Fibroblast of upper back skin (primary cell): Measurements from ENCODE around the gene XPO6.
"Not testable (repeated sequence)": the region's sequence is repeated elsewhere in the genome, so short reads cannot be mapped to it uniquely, and the experiment has no call there.

Experiments
- DNase-seq: peaks from one replicate; pipeline ENCODE4 v3.0.0-alpha.2; 2013

The XPO6 gene, protein sequence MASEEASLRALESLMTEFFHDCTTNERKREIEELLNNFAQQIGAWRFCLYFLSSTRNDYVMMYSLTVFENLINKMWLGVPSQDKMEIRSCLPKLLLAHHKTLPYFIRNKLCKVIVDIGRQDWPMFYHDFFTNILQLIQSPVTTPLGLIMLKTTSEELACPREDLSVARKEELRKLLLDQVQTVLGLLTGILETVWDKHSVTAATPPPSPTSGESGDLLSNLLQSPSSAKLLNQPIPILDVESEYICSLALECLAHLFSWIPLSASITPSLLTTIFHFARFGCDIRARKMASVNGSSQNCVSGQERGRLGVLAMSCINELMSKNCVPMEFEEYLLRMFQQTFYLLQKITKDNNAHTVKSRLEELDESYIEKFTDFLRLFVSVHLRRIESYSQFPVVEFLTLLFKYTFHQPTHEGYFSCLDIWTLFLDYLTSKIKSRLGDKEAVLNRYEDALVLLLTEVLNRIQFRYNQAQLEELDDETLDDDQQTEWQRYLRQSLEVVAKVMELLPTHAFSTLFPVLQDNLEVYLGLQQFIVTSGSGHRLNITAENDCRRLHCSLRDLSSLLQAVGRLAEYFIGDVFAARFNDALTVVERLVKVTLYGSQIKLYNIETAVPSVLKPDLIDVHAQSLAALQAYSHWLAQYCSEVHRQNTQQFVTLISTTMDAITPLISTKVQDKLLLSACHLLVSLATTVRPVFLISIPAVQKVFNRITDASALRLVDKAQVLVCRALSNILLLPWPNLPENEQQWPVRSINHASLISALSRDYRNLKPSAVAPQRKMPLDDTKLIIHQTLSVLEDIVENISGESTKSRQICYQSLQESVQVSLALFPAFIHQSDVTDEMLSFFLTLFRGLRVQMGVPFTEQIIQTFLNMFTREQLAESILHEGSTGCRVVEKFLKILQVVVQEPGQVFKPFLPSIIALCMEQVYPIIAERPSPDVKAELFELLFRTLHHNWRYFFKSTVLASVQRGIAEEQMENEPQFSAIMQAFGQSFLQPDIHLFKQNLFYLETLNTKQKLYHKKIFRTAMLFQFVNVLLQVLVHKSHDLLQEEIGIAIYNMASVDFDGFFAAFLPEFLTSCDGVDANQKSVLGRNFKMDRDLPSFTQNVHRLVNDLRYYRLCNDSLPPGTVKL

DNA sequence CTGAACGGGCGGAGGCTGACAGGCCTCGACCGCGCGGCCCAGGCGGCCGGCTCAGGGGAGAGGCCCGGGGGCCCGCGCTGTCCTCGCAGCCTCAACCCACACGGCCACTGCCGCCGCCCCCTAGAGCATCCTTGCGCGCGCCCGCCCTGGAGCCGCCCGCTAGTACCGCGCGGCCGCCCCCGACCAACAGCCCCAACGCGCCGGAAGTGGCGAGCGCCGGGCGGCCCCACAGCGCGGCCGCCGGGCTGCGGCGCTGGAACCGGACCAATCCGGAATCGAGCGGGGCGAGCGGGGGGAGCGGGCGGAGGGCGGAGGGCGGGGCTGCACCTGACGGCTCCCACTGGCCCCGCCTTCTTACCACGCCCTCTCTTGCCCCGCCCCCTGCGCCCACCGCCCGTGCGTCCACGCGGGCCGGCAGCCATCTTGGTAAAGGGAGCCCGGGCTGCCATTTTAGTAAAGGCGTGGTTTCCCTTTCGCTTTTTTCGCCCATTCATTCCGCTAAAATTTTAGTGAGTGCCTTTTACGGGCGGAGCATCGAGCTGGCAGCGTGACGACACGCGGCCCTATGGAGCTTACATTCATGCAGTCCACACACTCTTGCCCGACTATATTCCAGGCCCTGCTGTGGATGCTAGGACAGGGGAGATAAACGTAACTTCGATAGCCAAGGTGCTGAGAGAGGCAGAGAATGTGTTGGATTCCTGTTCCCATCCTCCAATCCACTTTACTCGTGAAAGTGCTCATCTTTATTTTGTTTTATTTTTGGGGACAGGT is at the start of gene XPO6:
TSS of gene XPO6 (minus strand) at position 208 of the 774 bp plus-strand sequence. CDS start 597 bp downstream, outside the sequence.
- DNase-seq: peak; percentile 94

- no peak for DNase-seq
Measured at GRCh38 chr16:28260193-28260592, 48.4 kb upstream of the XPO6 start.

DNA sequence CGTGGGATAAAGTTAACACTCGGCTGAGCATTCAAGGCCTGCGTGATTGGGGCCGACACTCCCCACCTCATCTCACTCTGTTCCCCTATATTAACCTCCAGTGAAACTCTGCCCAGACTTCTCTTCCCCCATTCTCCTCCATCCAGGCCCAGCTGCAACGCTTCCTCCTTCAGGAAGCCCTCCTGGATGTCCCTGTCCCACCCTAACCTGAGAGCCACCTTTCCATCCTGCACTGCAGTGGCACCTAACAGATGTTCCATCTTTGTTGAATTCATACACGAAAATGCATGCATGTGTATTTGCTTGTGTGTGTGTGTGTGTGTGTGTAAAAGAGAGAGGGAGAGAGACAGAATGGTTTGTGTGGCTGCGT is 48.0 kb upstream of the XPO6 start:
- no peak for DNase-seq

- no peak for DNase-seq
Measured at GRCh38 chr16:28259091-28259780, 47.5 kb upstream of the XPO6 start.

- no peak for DNase-seq
Measured at GRCh38 chr16:28258567-28258966, 46.8 kb upstream of the XPO6 start.

DNA sequence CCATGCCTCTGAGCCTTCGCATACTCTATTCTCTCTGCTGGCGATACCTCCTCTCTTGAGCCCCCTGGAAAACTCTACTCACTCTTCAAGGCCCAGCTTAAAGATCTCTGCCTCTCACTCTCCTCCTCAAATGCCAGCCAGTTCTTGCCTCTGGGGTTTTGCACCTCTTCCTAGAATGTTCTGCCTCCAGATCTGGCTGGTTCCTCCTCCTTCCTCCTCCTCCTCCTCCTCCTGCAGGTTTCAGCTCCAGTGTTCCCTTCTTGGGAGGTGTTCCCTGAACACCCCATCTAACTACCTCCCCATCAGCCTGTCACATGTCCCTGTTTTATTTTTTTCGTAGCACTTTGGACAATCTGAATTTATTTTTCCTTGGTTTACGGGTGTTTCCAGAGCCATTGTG is 45.5 kb upstream of the XPO6 start:
- DNase-seq: no peak

GRCh38 chr16:28255838-28256237 is 44.1 kb upstream of the XPO6 start:
- no peak for DNase-seq

GRCh38 chr16:28254158-28254557 is 42.4 kb upstream of the XPO6 start:
- no peak for DNase-seq

- DNase-seq: no peak
Measured at GRCh38 chr16:28250999-28251398, 39.2 kb upstream of the XPO6 start.

DNA sequence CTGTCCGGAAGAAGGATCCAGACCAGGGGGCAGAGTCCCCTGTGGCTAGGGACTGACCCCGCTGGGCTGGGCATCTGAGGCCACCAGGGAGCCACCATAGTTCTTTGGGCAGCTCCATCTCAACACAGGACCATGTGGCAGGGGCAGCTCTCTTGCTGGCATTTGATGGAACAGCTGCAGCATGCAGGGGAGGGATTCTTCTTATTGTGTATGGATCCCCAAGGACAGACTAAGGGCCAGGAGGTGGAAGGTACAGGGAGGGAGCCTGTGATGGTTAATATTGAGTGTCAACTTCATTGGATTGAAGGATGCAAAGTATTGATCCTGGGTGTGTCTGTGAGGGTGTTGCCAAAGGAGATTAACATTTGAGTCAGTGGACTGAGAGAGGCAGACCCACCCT is 37.7 kb upstream of the XPO6 start:
- not testable (repeated sequence) for DNase-seq

- no peak for DNase-seq
Measured at GRCh38 chr16:28241924-28242323, 30.2 kb upstream of the XPO6 start.

- no peak for DNase-seq
Measured at GRCh38 chr16:28237754-28238357, 26.1 kb upstream of the XPO6 start.

DNA sequence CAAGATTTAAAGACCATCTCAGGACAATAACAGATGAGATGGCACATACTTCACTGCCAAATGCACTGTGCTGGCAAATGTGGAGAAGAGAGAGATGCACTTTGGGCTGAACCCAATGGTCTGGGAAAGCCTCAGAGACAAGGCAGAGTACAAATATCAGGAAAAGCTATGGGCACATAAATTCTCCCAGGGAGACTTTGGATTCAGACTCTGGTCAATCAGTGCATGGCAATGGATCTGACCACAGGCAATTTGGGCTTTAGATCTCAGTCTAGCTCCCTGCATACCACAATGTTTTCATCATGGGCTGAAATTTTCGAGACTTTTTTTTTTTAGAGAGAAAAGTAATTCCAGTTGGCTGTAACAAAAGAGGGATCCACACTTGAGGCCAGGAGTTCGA is 20.0 kb upstream of the XPO6 start:
- no peak for DNase-seq

DNA sequence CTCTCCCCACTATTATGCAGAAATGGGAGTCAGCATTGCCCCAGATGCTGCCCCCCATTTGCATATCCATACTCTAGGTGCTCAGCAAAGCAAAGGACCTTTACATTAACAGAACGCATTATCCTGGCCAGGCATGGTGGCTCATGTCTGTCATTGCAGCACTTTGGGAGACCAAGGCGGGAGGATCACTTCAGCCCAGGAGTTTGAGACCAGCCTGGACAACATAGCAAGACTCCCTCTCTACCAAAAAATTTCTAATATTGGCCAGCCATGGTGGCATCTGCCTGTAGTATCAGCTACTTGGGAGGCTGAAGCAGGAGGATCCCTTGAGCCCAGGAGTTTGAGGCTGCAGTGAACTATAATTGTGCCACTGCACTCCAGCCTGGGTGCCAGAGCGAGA is 12.1 kb upstream of the XPO6 start:
- not testable (repeated sequence) for DNase-seq

DNA sequence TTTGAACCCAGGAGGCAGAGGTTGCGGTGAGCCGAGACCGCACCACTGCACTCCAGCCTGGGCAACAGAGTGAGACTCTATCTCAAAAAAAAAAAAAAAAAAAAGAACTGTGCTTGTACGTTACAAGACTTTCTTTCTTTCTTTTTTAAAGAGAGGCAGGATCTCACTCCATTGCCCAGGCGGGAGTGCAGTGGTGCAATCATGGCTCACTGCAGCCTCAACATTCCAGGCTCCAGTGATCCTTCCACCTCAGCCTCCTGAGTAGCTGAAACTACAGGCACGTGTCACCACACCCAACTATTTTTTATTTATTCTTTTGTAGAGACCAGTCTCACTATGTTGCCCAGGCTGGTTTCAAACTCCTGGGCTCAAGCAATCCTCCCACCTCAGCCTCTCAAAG is 8.0 kb upstream of the XPO6 start:
- not testable (repeated sequence) for DNase-seq

- peak; percentile 16 for DNase-seq
Measured at GRCh38 chr16:28219282-28219681, 7.5 kb upstream of the XPO6 start.

DNA sequence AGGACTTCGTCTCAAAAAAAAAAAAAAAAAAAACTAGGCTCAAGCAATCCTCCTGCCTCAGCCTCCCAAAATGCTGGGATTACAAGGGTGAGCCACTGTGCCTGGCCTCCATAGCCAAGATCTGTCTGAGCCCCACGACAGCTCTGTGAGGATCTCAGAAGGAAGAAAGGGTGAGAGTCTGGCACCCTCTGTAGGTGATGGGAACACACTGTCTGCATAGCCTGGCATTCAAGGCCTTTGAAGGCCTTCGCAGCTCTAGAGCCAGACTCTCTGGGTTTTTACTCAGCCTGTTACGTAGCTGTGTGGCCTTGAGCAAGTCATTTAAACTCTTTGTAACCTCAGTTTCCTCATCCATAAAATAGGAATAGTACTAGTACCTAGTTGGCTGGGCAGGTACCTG is 6.3 kb upstream of the XPO6 start:
- peak; percentile 63 for DNase-seq

DNA sequence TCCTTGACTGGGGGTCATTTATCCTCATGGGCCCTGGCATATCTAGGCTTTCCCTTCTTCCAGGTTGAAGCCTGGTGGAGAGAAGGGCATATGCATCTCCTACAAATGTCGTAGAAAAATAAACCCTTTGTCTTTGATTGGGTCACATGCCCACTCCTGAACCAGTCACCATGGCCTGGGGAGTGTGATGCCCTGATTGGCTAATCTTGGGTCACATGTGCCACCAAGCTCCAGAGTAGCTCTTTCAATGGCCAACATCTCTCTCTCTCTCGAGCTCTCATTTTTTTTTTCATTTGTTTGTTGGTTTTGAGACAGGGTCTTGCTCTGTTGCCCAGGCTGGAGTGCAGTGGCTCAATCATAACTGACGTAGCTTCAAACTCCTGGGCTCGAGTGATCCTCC is 5.6 kb upstream of the XPO6 start:
- no peak for DNase-seq

DNA sequence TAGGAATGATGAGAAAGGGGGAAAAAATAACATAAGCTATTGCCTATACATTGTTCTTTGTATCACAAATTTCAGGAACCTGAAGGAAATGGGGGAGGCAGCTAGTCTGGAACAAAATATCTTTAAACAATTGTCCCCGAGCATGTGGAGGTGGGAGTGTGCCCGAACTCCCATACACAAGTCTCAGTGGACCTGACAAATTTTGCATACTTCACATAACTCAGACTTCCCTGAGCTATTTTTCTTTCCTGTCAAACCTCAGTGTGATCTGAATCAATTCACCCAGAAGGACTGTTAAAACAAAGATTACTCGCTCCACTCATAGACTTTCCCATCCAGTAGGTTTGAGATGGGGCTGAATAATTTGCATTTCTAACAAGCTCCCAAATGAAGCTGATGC is 1.6 kb upstream of the XPO6 start:
- no peak for DNase-seq

DNA sequence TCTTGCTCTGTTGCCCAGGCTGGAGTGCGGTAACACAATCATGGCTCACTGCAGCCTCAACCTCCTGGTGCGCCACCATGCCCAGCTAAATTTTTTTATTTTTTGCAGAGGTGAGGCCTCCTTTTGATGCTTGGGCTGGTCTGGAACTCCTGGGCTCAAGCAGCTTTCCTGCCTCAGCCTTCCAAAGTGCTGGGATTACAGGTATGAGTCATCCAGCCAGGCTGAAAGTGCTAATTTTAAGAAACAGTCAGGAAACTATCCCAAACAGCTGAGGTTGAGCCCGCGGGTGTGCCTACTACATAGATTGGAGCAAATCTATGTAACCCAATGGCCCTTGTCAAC is 738 bp upstream of the XPO6 start:
- DNase-seq: peak; percentile 35

GRCh38 chr16:28210979-28211588 is 681 bp downstream of the XPO6 start:
- peak; percentile 70 for DNase-seq
